Fibroblast of skin of left biceps (primary cell): ENCODE results near the gene GAREM2.

Experiments
- DNase-seq, 2 experiments: peaks; one replicate each; pipeline ENCODE4 v3.0.0-alpha.2; 2013; ENCODE audit warnings: low read depth in 2 of 2

Gene GAREM2

DNA sequence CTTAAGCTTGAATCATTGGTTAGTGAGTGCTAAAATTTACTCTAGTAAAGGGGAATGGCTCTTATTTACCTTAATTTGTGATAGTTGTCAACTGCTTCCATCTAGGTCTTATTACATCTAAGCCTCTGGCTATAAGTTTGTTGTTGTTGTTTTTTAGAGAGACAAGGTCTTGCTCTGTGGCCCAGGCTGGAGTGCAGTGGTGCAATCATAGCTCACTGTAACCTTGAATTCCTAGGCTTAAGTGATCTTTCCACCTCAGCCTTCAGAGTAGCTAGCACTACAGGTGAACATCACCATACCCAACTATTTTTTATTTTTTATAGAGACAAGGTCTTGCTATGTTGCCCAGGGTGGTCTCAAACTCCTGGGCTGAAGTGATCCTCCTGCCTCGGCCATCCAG is 65.0 kb downstream of the GAREM2 start:
- DNase-seq = no peak

- no peak for DNase-seq
Measured at GRCh38 chr2:26238311-26238958, 65.5 kb downstream of the GAREM2 start.
